ENCODE data around the gene TNRC6C.

- TF ChIP-seq CREB1 (IDR thresholded peaks at IDR 0.05) (no peak; the same call in 1 of the 2 replicates), CREB1 (CRISPR knock-in tag; IDR thresholded peaks at IDR 0.05) (peak; percentile 15; the same call in 1 of the 2 replicates), RFX7 (CRISPR knock-in tag; IDR thresholded peaks at IDR 0.05) (no peak), PHF8 (IDR thresholded peaks at IDR 0.05; ENCODE audit: borderline replicate concordance, low read length) (peak; percentile 95), ZBTB7A (IDR thresholded peaks at IDR 0.05; ENCODE audit: borderline replicate concordance, control insufficient read depth, low read depth, low read length) (peak; percentile 97), ZNF512 (tag; IDR thresholded peaks at IDR 0.05) (no peak), ELF1 (tag; IDR thresholded peaks at IDR 0.05) (peak; percentile 90), RFX5 (IDR thresholded peaks at IDR 0.05; ENCODE audit: low read depth, low read length) (no peak), REST (IDR thresholded peaks at IDR 0.05; ENCODE audit: borderline replicate concordance) (no peak; the same call in 1 of the 2 replicates), REST (CRISPR knock-in tag; IDR thresholded peaks at IDR 0.05; ENCODE audit: low read depth) (peak; percentile 87), ZZZ3 (IDR thresholded peaks at IDR 0.05) (no peak), EZH2 (IDR thresholded peaks at IDR 0.05; ENCODE audit: borderline replicate concordance, low read depth, low read length) (no peak), ETV6 (IDR thresholded peaks at IDR 0.05; ENCODE audit: borderline replicate concordance in 1 of 2, low read depth in 2 of 2, low read length in 1 of 2) (peak in 1 of 2 experiments; percentile 22; a peak in 1 of 4 replicates), ETV6 (CRISPR knock-in tag; IDR thresholded peaks at IDR 0.05; ENCODE audit: borderline replicate concordance) (no peak)
- TF ChIP-seq, protein P1, sequence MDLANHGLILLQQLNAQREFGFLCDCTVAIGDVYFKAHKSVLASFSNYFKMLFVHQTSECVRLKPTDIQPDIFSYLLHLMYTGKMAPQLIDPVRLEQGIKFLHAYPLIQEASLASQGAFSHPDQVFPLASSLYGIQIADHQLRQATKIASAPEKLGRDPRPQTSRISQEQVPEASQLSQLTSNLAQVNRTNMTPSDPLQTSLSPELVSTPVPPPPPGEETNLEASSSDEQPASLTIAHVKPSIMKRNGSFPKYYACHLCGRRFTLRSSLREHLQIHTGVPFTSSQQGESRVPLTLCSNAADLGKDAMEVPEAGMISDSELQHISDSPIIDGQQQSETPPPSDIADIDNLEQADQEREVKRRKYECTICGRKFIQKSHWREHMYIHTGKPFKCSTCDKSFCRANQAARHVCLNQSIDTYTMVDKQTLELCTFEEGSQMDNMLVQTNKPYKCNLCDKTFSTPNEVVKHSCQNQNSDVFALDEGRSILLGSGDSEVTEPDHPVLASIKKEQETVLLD (IDR thresholded peaks at IDR 0.05) = no peak
- TF ChIP-seq, protein P2, sequence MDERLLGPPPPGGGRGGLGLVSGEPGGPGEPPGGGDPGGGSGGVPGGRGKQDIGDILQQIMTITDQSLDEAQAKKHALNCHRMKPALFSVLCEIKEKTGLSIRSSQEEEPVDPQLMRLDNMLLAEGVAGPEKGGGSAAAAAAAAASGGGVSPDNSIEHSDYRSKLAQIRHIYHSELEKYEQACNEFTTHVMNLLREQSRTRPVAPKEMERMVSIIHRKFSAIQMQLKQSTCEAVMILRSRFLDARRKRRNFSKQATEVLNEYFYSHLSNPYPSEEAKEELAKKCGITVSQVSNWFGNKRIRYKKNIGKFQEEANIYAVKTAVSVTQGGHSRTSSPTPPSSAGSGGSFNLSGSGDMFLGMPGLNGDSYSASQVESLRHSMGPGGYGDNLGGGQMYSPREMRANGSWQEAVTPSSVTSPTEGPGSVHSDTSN (CRISPR knock-in tag; IDR thresholded peaks at IDR 0.05; ENCODE audit: low read depth) = no peak
- TF ChIP-seq, protein P2 (tag; conservative IDR thresholded peaks at IDR 0.05; ENCODE audit: low read depth) = no peak
- TF ChIP-seq, protein P3, sequence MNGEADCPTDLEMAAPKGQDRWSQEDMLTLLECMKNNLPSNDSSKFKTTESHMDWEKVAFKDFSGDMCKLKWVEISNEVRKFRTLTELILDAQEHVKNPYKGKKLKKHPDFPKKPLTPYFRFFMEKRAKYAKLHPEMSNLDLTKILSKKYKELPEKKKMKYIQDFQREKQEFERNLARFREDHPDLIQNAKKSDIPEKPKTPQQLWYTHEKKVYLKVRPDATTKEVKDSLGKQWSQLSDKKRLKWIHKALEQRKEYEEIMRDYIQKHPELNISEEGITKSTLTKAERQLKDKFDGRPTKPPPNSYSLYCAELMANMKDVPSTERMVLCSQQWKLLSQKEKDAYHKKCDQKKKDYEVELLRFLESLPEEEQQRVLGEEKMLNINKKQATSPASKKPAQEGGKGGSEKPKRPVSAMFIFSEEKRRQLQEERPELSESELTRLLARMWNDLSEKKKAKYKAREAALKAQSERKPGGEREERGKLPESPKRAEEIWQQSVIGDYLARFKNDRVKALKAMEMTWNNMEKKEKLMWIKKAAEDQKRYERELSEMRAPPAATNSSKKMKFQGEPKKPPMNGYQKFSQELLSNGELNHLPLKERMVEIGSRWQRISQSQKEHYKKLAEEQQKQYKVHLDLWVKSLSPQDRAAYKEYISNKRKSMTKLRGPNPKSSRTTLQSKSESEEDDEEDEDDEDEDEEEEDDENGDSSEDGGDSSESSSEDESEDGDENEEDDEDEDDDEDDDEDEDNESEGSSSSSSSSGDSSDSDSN (IDR thresholded peaks at IDR 0.05; ENCODE audit: borderline replicate concordance in 1 of 2, low read depth in 2 of 2, low read length in 2 of 2) = peak in 1 of 2 experiments; percentile 24; a peak in 1 of 4 replicates
Observed at GRCh38 chr17:77957857-77958715, at the start of gene TNRC6C.
